ENCODE results near the gene RNU1-3.
"Not testable (repeated sequence)": the region's sequence is repeated elsewhere in the genome, so short reads cannot be mapped to it uniquely, and the experiment has no call there.

RNU1-3 gene

DNA sequence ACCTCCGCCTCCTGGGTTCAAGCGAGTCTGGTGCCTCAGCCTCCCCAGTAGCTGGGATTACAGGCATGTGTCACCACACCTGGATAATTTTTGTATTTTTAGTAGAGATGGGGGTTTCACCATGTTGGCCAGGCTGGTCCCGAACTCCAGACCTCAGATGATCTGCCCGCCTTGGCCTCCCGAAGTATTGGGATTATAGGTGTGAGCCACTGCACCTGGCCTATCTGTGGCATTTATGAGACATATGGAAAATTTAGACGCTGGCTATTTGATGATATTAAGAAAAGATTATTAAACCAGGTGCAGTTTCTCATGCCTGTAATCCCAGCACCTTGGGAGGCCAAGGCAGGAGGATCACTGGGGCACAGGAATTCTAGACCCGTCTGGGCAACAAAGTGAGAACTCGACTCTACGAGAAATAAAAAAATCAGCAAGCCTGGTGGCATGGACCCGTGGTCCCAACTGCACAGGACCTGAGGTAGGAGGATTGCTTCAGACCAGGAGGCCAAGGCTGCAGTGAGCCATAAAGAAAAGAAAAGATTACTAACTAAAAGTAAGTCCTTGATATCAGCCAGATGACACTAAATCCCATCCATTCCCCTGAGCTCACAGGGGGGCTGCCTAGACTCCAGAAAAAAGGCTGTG is 30.1 kb downstream of the RNU1-3 start:
- DNase-seq, result not testable (repeated sequence)

DNA sequence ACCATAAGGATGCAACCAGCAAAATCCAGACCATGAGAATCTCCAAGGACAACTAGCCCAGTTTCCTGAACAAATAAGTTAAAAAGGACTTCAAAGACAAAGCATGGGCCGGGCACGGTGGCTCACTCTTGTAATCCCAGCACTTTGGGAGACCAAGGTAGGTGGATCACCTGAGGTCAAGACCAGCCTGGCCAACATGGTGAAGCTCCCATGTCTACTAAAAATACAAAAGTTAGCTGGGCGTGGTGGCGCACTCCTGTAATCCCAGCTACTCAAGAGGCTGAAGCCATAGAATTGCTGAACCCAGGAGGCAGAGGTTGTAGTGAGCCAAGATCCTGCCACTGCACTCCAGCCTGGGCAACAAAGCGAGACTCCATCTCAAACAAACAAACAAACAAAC is 30.8 kb downstream of the RNU1-3 start:
- DNase-seq, result not testable (repeated sequence)

DNA sequence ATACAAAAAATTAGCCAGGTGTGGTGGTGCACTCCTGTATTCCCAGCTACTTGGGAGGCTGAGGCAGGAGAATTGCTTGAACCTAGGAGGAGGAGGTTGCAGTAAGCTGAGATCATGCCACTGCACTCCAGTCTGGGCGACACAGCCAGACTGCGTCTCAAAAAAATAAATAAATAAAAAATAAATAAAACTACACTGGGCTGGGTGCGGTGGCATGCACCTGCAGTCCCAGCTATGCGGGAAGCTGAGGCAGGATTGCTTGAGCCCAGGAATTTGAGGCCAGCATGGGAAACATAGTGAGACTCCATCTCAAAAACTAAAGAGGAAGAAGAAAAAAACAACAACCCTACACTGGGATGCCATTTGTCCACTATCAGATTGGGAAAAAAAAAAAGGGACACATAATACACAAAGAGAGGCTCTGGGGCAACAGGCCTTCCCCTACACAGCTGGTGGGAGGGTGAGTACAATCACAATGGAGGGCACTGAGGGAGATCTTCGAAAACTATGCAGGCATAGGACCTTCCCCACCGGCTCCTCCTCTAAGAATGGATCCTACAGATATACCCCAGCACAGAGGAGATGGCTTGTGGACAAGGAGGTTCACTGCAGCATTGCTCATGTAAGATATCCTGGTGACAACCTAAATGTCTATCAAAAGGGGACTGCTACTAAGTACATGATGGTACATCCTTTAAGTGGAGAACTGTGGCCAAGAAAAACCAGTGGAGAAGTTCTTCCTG is 33.0 kb downstream of the RNU1-3 start:
- not testable (repeated sequence) for DNase-seq

DNA sequence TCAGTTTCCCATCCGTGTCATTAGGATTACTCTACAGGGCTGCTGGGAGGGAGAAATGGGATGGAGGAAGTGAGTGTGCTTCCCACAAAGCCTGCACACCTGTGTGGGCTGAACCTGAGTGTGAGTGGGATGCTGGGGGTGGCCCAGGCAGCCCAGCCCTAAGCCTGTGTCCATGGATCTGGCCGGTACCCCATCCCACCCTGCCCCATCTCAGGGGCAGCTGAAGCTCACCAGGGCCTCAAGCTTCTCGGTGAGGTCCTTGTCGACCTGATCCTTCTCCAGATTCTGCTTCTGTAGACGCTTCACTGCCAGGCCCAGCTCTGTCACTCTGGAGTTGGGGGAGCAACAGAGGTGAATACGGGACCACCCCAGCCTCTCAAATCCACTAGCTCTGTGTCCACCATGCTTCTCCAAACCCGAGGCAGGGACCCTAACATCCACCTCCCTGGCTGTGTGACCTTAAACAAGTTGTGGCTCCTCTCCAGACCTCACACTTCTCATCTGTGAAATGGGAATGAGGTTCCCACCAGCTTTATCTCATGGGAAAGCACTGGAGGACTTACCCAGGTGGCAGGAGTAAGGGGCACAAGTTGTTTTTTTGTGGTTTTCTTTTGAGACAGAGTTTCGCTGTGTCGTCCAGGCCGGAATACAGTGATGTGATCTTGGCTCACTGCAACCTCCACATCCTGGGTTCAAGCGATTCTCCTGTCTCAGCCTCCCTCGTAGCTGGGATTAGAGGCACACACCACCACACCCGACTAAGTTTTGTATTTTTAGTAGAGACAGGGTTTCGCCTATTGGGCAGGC is 34.5 kb downstream of the RNU1-3 start:
- not testable (repeated sequence) for DNase-seq

DNA sequence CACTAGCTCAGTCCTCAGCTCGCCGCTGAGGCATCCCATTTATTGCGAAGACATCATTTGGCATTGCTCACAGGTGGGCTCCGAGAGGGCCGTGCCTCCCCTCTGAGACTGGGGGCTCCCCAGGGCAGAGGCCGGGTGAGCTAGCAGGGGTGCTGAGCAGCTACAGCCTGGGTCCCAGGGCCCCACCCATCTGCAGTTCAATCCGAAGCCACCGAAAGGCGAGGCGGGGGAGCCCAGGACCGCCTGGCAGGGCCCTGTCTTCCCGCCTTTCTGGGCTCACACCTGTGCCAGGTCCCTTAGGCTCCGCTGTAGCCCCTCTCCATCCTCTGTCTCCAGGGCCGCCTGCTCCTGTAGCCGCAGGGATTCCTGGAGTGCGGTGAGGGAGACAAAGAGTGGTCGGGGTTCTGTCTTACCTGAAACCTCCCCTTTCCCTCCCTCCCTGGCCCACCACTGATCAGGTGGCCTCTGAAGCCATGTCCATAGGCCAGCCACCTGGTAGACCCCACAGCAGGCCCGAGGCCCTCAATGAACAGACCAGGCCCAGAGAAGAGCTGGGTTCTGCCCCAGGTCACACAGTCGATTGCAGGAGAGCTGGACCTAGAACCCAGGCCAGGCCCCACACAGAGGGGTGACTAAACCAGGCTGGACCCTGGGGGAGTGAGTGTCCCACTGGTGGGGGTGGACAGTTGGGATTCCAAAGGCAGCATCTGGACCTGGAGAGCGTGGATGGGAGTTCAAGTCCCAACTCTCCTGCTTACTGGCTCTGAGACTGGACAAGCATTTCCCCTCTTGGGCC is 35.3 kb downstream of the RNU1-3 start:
- DNase-seq, result no peak

DNA sequence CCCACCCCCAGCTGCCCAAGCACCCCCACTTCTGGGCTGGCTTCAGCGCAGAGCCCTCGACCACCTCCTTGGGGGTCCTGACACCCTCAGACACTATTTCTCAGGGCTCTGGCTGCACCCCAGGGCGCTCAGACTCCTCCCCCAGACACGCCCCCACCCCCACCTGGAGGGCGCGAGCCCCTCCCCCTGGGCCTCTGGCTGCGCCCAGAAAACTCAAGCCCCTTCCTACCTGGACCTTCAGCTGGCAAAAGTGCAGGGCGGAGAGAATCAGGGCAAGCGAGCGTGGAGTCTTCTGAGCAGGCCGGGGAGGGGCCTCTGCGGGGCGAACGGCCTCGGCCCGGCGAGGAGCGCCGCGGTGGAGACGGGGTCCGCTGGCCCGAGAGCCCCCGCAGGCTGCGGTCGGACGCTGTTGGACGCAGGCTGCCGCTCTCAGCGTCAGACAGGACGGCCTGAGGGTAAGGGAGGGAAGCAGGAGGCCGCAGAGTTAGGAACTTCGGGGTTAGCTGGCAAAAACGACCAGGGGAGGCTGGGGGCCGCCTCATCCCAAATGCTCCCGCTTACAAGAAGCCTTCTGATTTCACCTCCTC is 36.0 kb downstream of the RNU1-3 start:
- DNase-seq, result no peak

DNA sequence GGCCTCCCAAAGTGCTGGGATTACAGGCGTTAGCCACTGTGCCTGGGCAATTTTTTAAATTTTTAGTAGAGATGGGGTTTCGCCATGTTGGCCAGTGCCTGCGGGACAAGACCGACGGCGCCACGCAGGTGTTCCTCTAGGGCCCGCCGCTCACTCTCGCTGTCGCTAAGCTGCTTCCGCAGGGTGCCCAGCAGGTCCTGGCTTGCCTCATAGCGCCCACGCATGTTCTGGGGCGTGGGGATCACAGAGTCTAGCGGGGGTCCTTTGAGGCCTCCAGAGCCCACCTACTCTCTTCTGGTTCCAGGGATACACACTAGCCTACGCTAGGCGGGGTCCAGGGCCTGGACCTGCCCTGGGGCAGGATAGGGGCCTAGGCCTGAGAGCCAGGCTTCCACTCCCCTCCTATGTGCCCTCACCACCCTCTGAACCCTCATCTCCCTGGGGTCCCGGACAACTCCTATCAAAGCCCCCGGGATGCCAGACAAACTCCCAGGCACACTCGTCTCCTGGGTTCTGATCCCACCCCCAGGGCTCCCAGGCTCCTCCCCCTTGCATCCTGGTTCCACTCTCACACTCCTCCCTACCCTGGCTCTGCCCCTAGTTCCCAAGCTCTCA is 36.7 kb downstream of the RNU1-3 start:
- DNase-seq, result not testable (repeated sequence)

DNA sequence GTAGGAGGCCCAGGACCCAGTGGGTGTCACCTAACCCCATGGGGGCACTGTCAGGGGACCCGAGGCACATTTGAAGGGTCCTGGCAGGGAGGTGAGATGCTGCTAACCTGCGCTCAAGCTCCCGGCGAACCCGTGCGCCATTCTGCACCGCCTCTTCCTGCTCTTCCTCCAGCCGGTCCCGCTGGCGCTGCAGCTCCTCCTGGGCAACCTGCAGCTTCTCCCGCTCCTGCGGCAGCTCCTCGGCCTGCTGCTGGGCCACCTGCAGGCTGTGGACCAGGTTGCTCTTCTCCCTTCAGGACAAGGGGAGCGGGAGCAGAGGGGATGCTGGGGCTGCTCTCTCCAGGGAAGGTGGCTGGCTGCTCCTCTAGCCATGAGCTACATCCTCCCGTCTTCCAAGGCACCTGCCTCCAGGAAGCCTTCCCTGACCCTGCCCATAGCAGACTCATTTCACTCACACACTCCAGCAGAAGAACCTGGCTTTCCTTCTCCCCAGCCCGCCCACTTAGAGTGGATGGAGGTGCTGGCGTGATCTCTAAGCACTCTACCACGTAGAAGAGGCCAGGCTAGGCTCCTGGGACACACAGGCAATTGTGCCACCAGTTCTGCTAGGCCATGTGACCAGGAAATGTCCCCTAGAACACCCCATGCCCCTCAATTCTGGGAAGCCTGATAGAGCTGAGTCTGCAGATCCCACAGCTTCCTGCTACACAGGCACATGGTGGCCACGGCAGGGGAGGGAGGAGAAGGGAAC is 38.2 kb downstream of the RNU1-3 start:
- DNase-seq, result no peak

DNA sequence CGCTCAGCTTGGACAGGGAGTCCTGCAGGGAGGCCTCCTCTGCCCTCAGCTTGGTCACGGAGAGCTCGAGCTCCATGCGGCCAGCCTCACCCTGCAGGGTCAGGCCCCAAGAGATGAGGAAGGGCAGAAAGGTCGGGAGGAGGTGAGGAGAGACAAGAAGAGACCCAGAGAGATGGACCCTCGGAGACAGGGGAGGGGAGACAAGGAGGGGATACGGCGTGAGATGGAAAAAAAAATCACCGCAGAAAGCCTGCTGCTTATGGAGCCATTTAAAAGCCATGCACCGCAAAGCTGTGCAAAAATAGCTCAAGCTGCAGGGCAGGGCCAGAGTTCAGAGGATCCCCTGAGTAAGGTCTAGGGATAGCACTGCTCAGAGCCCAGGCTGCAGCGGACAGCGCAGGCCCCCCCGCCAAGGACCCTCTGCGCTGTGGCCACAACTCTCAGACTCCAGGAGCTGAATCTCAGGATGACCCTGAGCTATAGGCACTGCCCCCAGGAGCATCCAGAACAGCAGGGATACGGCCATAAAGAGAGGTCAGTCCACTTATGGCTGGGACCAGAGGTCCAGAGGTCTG is 40.3 kb downstream of the RNU1-3 start:
- DNase-seq, result not testable (repeated sequence)

DNA sequence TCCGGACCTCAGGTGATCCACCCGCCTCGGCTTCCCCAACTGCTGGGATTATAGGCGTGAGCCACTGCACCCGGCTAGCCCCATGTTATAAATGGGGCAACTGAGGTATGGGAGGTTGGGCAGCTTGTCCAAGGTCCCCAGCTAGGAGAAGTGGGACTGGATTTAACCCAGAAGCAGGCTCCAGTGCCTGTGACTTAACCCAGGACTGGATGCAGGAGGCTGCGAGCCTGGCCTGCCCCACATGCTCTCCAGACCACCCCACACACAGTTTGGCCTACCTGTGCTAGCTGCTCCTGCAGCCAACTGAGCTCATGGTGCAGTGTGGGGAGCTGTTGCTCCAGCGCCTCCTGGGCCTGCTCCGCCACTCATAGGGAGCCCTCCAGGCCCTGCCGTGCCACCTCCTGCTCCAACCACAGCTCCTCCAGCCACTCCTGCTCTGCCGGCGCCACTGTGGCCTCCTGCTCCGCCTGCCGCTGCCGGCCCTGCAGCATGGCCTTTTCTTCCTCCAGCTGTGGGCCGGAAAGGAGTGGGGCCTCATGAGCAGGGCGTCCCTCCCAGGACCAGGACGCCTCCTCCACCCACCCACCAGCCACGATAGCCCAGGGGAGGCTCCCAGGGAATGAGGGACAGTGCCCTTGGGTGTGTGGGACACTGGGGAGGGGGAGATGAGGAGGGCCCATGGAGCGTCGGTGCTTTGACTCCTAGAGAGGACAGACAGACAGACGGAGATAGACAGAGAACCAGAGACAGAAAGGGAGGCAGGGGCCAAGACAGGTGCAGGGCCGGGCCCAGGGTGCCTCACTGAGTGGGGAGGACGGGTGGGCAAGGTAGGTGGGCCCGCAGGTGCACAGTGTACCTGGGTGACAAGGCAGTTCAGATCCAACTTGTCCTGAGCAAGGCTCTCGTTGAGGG is 41.0 kb downstream of the RNU1-3 start:
- DNase-seq, result no peak

DNA sequence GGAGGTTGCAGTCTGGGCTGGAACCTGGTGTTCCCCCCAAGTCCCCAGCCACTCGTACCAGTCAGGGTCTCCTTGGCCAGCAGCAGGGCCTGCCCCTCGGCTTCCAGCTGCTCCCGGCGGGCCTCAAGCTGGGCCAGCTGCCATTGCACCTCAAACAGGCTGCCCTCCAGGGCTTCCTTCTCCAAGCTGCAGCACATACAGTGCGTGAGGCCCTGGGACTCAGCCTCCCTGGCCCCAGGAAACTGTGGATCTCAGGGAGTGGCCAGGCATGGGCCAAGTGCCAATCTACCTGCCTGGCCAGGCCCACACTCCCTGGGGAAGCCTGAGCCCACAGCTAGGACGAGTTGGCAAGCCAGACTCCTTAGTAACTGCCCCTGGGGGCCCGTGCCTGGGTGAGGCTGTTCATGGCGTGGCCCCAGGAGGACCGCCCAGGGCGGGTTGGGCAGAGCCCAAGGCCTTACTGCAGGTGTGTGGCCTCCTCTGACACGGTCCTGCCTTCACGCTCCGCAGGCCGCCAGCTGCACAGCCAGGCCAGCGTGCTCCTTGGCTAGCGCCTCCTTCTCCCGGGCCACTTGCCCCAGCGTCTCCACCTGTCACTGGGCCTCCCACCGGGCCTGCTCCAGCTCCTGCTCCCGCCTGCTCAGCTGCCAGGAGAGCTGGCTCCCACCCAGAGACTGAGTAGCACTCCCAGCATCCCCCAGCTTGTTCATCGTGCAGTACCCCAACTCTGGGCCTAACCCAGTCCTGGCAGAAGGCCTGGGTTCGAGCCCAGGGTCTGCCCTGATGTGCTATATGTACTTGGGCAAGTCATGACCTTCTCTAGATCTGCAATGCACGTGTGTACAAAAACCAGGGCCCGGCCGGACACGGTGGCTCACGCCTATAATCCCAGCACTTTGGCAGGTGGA is 42.7 kb downstream of the RNU1-3 start:
- not testable (repeated sequence) for DNase-seq

DNA sequence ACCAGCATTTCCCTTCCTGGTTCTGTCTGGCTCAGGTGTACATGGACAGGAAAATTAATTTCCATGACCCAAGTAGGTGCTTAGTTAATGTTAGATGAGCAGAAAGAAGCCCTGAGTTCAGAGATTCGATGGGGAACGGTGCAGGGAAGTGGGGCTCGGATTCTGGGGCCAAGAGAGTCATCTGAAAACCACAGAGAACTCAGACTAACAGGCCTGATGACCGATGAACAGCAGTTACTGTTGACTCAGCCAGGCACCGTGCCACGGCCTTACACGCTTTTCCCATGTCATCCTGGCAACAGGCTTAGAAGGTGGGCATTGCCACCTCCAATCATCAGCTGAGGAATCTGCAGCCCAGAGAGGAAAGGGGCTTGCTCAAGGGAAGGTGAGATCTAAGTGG is 43.4 kb downstream of the RNU1-3 start:
- peak; percentile 51 for DNase-seq

DNA sequence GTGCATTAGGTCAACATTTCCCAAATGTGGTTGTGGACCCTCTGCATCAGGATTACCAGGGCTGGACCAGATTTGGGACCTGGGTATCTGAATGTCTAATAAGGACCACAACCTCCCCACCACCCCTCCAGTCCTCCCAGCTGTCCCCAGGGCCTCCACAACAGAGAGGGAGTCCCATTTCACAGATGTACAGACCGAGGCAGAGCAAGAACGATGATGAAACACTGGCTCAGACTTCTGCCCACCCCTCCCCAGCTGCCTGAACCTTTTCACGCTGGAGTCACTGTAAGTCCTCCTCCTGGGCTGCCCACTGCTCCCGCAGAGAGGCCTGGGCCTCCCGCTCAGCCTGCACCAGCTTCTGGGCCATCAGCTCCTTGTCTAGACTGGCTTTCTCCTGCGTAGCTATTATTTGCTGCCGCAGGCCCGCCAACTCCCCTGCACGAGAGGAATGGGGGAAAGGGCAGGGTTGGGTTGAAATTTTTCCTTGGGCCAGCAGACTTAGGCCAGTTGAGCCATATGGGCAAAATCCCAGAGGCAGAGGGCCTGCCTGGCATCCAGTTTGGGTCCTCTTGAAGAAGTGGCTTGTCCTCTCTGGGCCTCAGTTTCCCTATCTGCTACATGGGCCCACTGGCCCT is 45.0 kb downstream of the RNU1-3 start:
- not testable (repeated sequence) for DNase-seq

DNA sequence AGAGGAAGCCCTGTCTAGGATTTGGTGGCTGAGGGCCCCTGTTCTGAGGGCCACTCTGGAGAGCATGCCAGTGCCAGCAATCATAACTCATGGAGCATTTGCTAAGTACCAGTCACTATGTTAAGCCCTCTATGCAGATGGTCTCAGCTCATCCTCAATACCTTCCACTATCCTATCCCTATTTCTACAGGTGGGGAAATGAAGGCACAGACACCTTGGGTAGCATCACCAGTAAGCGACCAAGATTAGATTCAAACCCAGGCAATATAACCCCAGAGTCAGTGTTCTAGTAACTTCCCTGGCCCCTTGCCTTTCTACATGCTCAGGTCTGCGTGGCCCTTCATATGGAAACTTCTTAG is 45.5 kb downstream of the RNU1-3 start:
- no peak for DNase-seq

DNA sequence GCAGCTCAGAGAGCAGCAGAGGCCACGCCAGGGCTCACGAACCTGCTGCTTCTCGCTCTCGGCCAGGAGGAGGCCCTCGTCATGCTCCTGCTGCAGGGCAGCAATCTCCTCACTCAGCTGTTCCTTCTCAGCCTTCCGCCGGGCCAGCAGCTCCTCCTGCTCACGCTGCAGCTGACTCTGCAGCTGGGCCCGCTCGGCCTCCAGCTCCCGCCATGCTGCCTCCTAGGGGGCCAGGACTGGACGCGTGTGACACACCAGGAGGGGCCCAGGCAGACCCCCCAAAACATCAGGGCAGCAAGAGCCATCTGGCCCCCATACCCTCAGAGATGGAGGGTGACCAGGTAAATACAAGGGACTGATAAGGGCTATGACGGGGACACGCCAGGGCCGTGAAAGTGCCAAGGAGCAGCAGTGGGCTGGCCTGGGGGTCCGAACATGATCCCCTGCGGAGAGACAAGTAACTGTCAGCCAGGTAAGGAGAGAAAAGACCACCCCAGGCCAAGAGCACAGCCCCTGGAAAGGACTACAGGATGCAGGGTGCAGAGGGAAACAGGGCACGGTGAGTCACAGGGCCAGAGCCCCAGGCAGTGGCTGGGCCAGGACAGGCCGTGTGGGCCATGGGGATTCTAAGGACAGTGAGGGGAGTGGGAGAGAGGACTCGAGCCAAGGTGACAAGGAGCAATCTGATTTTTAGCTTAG is 46.8 kb downstream of the RNU1-3 start:
- not testable (repeated sequence) for DNase-seq

DNA sequence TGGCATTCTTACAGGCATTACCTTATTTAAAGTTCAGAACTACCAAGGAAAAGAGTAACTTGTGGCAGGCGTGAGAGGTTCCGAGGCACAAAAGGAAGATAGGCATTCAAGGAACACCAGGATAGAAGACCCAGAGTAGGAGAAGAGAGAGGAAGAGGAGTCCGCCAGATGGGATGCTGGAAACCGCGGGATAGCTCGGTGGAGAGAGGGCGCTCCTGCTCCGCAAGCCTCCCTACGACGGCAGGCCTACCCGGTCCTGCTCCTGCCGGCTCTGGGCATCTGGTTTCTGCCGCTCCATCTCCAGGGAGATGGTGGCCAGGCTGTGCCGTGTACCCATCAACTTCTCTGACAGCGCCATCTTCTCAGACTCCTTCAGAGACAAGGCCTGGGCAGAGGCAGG is 48.0 kb downstream of the RNU1-3 start:
- DNase-seq, result no peak

DNA sequence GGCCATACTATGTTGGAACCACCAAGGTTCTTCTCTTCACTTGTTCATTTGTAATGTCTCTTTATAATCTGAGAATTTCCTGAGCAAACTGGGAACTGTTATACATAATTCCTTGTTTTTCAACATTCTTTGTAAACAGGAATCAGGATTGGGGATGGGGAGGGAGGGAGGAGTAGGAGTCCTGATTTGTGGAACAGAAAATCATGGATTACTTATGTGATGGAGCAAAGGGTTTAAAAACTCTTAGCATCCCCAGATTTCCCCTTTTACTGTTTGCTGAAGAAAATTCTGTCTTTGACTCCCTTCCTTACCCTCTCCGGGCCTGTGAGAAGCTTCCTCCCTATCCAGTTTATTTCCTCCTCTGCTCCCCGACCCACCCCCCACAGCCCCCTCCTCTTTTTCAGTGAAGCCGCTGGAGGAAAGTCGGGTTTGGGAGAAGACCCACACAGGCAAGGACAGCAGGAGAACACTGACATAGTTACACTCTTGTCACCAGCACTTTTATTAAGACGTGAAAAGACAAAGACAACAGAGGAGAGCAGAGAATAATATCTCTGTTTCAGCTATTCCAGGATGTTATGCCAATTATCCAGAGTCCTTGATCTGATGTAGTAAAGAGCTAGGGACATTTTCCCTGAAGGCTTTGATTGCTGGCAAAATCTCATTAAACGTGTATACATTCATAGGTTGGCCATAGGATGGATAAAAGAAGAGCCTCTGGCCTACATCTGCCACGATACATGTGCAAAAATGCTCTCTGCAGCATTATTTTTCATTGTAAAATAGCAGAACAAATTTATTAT is 48.8 kb downstream of the RNU1-3 start:
- no peak for DNase-seq

Data from fibroblast of skin of right biceps (primary cell).